Right lobe of liver (tissue), 4 donors: ENCODE data around the gene NREP.

ENCODE experiments used
- CTCF ChIP-seq, 4 donors: fragments of 200-600 bp in 3 of 4; fragments of 450-650 bp in 1 of 4; IDR thresholded peaks; one replicate each; pipeline versions ENCODE4 v1.5.1 to v1.8.0; 2016 to 2022; ENCODE audit warnings: antibody characterized with exemption in 4 of 4, mild to moderate bottlenecking in 2 of 4
- POLR2A ChIP-seq: fragments of 450-650 bp; IDR thresholded peaks from one replicate; pipeline ENCODE4 v1.6.1; 2017; ENCODE audit warnings: antibody characterized with exemption, mild to moderate bottlenecking
- donor health status: DM: no; HTN: no; CAD: no.
- donor health status: DM: no; HTN: no; CAD: no.
- donor health status: DM: no; HTN: yes; CAD: no.

GRCh38 chr5:111726986-111727385, 30.0 kb downstream of the NREP start:
- TF ChIP-seq POLR2A (no peak), CTCF (IDR thresholded peaks at IDR 0.05) (no peak)
